Erythroblast (primary cell): ENCODE results near the gene KIRREL1.

Experiments
- GATA1 ChIP-seq: IDR thresholded peaks from 2 replicates; pipeline ENCODE4 v1.6.1; 2011; ENCODE audit warnings: low read depth, mild to moderate bottlenecking, control low read depth, low read length, moderate library complexity
- POLR2A ChIP-seq: IDR thresholded peaks from 2 replicates; pipeline ENCODE4 v1.6.1; 2011; ENCODE audit warnings: mild to moderate bottlenecking, low read length

- no peak for TF ChIP-seq POLR2A
- TF ChIP-seq GATA1 = no peak
These were observed 28.3 kb downstream of the KIRREL1 start for GRCh38 chr1:158021721-158022120.
